WERI-Rb-1 (cell line): ENCODE results near the gene UTP14C.

ENCODE experiments used
- DNase-seq: peaks from one replicate; pipeline ENCODE4 v3.0.0-alpha.2; 2020
- H3K27ac ChIP-seq: fragments of 250-450 bp; sonication (Bioruptor Pico); 2 replicates; pipeline ENCODE4 v1.5.1; 2020; ENCODE audit warnings: mild to moderate bottlenecking, moderate library complexity
- H3K27me3 ChIP-seq: fragments of 250-450 bp; sonication (Bioruptor Pico); 2 replicates; pipeline ENCODE4 v1.5.1; 2021; ENCODE audit warnings: mild to moderate bottlenecking, low read depth, moderate library complexity; ENCODE audit not compliant: insufficient read depth, severe bottlenecking
- H3K36me3 ChIP-seq: fragments of 250-450 bp; sonication (Bioruptor Pico); 2 replicates; pipeline ENCODE4 v1.5.1; 2020; ENCODE audit warnings: mild to moderate bottlenecking, moderate library complexity
- H3K4me3 ChIP-seq: 2 replicates; pipeline ENCODE4 v1.5.1; 2011; ENCODE audit warnings: low read depth, mild to moderate bottlenecking, control low read depth, low read length
- H3K9me3 ChIP-seq: fragments of 250-450 bp; sonication (Bioruptor Pico); 2 replicates; pipeline ENCODE4 v1.5.1; 2021; ENCODE audit warnings: mild to moderate bottlenecking, moderate library complexity; ENCODE audit not compliant: severe bottlenecking
- TF ChIP-seq, protein P1 (sequence below): IDR thresholded peaks from 2 replicates; pipeline ENCODE4 v1.5.1; 2011; ENCODE audit warnings: low read depth, mild to moderate bottlenecking, control low read depth, inconsistent platforms, low read length

UTP14C gene

DNA sequence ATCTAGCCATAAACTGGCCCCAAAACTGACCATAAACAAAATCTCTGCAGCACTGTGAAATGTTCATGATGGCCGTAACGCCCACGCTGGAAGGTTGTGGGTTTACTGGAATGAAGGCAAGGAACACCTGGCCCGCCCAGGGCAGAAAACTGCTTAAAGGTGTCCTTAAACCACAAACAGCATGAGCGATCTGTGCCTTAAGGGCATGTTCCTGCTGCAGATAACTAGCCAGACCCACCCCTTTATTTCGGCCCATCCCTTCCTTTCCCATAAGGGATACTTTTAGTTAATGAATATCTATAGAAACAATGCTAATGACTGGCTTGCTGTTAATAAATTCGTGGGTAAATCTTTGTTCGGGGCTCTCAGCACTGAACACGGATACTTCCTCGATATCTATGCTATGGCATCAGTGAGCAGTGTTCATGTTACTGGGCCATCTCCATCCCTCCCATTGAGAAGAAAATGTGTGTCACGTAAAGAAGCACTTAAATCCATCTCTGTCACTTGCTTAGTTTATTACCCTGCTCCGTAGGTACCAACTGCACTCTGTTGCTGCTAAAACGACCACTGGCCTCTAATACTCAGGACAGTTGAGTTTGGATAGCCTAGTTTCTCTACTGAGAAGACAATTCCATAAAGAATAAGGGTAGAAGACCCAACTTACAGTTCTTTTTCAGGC lies 18.5 kb upstream of the UTP14C start:
- TF ChIP-seq, protein P1, sequence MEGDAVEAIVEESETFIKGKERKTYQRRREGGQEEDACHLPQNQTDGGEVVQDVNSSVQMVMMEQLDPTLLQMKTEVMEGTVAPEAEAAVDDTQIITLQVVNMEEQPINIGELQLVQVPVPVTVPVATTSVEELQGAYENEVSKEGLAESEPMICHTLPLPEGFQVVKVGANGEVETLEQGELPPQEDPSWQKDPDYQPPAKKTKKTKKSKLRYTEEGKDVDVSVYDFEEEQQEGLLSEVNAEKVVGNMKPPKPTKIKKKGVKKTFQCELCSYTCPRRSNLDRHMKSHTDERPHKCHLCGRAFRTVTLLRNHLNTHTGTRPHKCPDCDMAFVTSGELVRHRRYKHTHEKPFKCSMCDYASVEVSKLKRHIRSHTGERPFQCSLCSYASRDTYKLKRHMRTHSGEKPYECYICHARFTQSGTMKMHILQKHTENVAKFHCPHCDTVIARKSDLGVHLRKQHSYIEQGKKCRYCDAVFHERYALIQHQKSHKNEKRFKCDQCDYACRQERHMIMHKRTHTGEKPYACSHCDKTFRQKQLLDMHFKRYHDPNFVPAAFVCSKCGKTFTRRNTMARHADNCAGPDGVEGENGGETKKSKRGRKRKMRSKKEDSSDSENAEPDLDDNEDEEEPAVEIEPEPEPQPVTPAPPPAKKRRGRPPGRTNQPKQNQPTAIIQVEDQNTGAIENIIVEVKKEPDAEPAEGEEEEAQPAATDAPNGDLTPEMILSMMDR: no peak

DNA sequence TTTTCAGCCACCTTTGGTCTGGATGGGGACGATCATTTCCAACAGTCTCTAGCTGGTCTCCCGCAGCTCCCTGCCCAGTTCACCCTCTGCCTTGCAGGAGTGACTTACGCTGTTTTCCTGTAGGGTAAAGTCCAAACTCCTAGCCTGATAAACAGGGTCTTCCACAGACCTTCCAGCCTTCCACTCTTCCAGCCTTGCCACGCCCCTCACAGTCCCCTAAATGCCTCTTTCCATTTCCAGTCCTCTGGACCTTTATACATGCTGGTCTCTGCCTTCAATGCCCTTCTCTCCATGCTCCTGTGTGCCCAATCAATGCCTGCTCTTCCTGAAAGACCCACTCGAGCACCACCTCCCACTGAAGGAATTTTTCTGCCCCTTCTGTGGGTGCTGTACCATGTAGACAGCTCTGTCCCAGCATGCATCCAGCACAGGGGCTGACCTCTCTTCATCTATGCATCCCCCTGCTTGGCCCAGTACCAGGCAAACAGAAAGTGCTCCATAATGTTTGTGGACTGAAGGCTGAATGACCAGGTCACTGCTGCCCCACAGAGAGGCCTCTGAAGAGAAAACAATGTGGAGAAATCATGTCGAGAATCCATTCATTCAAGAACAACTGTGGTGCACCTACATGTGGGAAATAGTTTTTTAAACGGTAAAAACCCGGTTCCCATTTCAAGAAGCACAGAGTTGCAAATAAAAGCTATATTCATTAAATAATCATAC lies 17.8 kb upstream of the UTP14C start:
- TF ChIP-seq, protein P1: no peak
- no peaks in the 10 kb centered on the region for H3K27me3 ChIP-seq

More for the DNA sequence above, 18.5 kb upstream of the UTP14C start:
- no peaks in the 10 kb centered on the region for H3K27me3 ChIP-seq
- H3K36me3 ChIP-seq: no peaks in the 10 kb centered on the region
- H3K4me3 ChIP-seq: no peak overlapping the region
- no peak overlapping the region for H3K27ac ChIP-seq
- H3K9me3 ChIP-seq: no peaks in the 10 kb centered on the region
- DNase-seq: no peak

GRCh38 chr13:52009946-52010345 lies 14.5 kb upstream of the UTP14C start:
- Histone ChIP-seq H3K27ac (no peak overlapping the region), H3K4me3 (no peak overlapping the region), H3K27me3 (no peaks in the 10 kb centered on the region), H3K9me3 (no peaks in the 10 kb centered on the region), H3K36me3 (no peaks in the 10 kb centered on the region)
- TF ChIP-seq, protein P1: no peak
- no peak for DNase-seq

More for the DNA sequence above, 17.8 kb upstream of the UTP14C start:
- H3K9me3 ChIP-seq: no peaks in the 10 kb centered on the region
- H3K4me3 ChIP-seq: no peak overlapping the region
- DNase-seq: no peak
- no peak overlapping the region for H3K27ac ChIP-seq
- H3K36me3 ChIP-seq: no peaks in the 10 kb centered on the region

GRCh38 chr13:52010890-52011631 lies 13.4 kb upstream of the UTP14C start, which contains the start of gene ATP7B:
ATP7B (minus strand) TSS chr13:52011450; CDS start chr13:52011337, 113 bp downstream.
- peak; percentile 11 for DNase-seq
- Histone ChIP-seq H3K4me3 (peak within 1 kb of the TSS; percentile 81), H3K27ac (peak within 1 kb of the TSS; percentile 78)

More at GRCh38 chr13:52010890-52011631, 13.4 kb upstream of the UTP14C start, which contains the start of gene ATP7B:
- Histone ChIP-seq H3K27me3 (no peaks in the 10 kb centered on the region), H3K9me3 (no peaks in the 10 kb centered on the region), H3K36me3 (no peaks in the 10 kb centered on the region)
- TF ChIP-seq, protein P1: no peak
